ENCODE results near the gene CTU2.

CTU2 gene

DNA sequence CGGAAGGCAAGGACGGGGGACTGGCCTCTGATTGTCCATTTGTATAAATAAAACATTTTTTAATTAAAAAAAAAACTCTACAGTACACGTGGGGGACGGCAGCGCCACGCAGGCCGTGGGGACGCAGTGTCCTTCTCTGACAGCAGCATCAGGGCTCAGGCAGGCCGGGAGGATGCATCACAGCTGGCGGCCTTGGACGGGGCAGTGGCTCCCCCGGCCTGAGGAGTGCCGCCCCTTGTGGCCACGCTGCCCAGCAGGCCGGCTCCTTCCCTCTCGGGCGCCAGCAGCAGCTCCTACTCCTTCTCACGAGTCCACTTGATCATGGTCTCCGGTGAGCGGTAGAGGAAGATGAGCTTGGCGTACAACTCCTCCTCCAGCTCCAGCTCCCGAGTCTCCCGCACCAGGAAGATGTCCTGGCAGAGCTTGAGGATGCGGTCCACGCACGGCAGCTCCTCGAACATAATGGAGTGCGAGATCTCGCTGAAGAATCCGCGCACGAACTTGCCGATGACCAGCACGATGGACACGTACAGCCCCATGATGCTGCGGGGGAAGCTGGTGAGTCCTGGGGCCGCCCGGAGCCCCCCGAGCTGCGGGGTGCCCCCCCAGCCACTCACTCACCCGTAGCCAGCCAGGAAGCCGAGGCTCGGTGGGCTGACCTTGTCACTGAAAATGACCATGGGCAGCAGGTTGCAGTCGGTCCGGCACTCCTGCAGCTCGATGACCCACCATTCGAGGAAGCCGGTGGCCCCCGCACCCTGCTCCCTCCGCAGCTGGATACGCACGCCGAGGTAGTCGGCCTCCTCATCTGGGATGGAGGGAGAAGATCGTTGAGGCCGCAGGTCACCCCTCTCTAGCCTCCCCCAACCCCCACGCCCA, 9.2 kb downstream of the CTU2 start:
- no peak for DNase-seq

DNA sequence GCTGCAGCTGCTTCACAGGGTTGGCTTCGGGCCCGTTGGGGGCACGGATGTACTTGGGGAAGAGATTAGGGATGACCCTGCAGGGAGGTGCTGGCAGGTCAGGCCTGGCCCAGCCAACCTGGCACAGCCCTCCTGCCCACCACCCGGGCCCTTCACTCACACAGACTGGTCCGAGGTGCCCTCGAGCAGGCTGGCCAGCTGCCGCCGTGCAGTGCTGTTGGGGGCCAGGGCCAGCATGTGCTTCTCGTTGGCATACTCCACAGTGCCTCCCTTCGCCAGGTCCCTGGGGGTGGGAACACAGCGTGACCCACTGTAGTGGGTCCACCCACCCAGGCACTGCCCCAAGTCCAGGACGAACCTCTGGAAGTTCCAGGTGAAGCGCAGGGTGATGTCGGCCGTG, 9.9 kb downstream of the CTU2 start:
- DNase-seq, result no peak

DNA sequence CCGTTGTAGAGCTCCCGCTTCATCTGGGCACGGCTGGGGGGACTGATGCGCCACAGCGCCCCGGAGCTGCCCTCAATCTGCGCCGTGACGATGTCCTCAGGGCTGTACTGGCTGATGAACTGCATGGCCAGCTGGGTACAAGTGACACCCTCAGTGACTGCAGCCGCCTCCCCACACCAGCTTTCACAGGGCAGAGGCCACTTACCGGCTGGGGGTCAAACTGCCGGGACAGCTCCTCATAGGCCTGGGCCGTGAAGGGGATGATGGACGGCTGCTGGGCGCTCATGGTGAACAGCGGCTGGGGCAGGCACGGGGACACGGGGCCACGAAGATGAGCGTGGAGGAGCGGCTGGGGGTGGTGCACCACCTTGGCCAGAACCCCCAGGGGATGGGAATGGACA, 10.3 kb downstream of the CTU2 start:
- DNase-seq, result no peak

DNA sequence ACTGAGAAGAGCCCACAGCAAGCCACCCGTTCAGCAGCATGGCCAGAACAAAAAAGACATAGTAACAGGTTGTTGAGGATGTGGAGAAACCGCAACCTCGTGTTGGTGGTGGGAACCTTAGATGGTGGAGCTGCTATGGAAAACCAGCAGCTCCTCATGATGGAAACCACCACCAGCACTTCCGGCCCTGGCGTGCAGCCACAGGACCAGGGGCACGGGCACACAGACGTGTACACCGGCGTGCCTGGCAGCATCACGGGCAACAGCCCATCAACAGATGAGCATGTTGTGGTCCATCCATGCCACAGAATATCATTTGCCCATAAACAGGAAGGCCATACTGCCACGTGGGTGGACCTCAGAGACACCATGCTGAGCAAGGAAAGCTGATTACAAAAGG, 11.9 kb downstream of the CTU2 start:
- no peak for DNase-seq

DNA sequence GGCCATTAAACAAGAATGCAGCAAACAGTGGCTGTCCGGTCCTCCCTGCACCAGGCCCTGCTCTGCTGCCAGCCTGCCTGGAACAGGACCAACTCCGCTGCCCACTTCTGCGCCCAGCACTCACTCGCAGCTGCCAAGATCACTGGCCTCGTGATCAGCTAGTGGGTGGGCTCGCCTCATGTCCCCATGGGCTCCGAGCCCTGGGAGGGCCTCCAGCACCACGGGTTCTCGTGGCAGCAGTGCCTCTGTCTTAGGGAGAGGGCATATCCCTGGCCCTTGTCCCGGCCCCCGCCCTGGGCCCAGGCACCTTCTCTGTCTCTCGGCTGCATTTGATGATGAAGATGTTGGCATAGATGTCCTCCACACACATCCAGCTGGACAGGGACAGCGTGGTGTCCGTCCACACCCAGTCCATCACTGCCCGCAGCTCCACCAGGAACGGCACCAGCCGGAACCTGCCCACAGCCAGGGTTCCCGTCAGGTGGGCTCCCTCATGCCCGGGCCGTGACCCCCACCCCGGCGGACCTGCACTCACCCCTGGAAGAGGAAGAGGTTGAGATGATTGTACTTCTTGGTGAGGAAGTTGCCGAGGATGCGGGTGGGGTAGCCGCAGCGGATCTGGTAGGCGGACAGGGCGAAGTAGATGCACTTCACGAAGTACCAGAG, 13.1 kb downstream of the CTU2 start:
- no peak for DNase-seq

DNA sequence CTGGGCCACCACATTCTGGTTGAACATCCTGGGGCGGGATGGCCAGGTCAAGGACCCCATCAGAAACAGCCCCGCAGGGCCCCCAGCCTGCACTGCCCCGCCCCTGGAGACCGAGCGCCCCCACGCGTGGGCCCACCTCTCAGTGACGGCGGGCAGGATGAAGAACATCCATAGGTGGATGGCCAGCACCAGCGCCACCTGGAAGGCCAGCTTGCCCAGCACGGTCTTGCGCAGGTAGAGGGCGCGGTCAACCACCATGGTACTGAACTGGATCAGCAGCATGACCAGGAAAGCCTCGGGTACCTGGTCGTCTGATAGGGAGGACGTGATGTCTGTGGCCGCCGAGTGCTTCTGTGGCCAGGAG, 13.6 kb downstream of the CTU2 start:
- no peak for DNase-seq

DNA sequence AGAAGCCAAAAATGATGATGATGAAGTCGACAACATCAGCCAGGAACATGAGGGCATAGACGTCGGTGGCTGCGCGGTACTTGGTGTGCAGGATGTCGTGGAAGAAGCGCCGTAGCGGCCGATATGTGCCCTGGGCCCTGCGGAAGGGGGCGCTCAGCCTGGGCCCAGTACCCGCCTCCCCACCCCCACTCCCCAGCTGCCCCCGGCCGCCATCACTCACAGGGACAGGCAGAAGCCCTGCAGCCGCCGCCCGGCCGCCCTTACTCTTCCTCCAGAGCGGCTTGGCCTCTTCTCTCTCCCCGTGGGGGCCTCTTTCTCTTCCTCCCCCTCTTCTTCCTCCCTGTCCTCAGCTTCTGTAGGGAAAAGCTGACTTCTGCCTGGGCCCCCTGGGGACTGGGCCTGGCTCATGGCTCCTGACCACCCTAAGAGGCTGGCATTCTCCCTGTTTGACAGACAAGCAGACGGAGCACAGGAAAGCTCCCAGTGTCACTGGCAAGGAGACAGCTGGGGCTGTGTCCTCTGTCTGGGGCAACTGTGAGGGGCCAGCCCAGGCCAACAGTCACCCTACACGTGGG, 14.2 kb downstream of the CTU2 start:
- no peak for DNase-seq

DNA sequence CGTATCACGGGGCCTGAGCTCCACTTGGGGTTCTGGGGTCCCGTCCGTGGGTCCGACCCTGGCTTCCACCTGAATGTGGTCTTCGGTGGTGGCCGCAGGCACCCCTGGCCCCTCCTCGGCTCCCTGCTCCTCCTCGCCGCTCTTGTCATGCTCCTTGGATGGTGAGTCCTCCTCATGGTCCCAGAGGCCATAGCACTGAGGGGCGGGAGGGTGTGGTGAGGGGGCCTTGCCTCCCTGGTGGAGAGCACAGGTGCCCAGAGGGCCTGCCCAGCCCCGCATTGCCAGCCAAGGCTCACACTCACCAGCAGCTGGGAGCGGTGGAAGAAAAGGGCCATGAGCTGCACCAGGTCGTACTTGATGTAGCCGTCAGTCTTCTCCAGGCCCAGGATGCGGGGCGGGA, 14.9 kb downstream of the CTU2 start:
- DNase-seq, result no peak

DNA sequence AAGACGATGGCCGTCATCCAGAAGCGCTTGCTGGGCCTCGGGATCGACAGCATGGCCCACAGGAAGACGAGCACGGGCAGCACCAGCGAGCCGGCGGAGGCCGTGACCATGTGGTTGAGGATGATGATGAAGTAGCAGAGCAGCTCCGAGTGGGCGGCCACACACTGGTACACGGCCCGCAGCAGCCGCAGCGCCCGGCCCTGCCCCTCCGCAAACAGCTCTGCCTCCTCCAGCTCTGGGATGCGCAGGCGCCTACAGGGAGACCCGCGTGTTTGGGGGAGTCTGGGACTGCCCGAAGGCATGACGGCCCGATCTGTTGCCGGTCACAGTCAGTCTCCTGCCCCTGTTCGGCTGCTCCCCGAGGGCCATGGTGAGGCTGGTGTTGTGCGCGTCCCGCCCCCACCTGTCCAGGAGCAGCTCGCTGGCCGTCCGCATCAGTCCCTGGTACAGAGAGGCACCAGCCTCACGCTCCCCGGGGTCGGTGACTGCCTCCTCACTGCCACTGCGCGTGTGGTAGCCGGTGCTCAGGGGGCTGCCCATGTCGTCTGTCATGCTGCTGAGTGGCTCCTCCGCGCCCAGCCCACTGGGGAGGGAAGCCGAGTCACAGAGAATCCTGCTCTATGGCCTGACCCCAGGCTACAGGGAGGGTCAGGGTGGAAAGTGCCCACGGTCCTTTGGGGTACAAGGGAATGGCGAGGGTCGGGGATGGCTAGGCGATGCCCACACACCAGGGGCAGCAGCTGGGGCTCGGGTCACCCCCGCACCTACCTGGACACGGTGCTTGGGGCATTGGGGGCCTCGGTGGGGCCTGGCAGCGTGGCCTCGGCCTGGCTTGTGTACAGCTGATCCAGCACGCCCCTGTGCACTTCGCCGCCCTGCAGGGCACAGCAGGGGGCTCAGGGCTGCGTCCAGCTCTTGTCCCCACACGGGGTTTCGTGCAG, 15.8 kb downstream of the CTU2 start:
- DNase-seq, result no peak

DNA sequence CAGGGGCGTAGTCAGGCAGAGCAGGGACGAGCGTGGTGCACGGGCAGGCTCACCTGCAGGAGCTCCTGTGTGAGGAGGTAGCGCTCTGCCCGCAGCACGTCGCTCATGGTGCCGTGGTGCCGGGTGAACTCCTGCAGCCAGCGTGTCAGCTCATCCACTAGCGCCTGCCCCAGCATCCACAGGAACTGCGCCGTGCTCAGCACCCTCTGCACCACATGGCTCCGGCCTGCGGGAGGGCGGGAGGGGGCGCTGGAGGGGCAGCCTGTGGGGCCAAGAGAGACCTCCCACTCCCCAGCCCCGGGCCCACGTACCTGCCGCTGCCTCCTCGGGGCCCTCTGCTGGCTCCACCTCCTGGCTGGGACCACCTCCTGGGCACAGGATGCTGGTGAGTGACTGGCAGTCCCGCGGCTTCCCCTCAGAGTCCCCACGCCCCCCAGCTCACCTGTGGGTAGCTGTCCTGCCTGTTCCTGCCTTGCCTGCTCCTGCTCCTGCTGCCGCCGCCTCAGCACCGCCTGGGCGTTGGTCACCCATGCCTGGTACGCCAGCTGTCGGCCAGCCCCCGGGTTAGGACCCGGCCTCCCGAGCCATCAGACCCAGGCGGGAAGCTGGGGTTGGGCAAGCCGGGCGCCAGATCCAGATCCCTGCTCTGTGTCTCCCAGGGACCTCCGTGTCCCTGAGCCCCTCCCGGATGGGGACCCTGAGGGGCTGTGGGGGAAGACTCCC, 16.6 kb downstream of the CTU2 start:
- no peak for DNase-seq

DNA sequence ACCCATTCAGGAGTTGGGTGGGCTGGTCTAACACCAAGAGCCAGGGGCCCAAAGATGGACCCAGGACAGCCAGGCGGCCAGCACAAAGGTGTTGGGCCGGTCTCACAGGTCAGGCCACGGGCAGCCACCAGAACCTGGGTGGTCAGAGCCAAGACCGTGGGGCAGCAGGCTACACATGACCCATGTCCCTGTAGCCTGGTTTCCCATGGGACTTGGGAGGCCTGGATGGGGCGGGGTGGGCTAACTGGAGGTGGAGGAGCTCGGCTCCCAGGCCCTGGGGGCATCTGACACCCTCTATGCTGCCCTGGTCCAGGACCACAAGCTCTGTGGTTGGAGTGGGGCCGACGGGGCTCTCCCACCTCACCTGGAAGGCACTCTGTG, 17.2 kb downstream of the CTU2 start:
- DNase-seq, result no peak

DNA sequence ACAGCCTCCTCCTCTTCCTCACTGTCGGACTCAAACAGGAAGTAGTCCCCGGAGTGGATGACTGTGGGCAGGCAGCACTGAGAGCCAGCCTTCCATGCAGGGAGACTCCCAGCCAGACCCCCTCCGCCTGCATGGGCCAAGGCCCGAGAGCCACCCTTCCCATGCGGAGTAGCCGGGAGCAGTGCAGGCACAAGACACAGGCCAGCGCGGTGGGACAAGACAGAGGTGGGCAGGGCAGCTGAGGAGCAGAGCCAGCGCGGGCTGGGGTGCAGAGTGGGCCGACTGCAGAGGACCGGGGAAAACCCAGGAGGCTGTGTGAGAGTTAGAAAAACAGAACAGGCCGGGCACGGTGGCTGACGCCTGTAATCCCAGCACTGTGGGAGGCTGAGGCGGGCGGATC, 17.6 kb downstream of the CTU2 start:
- no peak for DNase-seq

DNA sequence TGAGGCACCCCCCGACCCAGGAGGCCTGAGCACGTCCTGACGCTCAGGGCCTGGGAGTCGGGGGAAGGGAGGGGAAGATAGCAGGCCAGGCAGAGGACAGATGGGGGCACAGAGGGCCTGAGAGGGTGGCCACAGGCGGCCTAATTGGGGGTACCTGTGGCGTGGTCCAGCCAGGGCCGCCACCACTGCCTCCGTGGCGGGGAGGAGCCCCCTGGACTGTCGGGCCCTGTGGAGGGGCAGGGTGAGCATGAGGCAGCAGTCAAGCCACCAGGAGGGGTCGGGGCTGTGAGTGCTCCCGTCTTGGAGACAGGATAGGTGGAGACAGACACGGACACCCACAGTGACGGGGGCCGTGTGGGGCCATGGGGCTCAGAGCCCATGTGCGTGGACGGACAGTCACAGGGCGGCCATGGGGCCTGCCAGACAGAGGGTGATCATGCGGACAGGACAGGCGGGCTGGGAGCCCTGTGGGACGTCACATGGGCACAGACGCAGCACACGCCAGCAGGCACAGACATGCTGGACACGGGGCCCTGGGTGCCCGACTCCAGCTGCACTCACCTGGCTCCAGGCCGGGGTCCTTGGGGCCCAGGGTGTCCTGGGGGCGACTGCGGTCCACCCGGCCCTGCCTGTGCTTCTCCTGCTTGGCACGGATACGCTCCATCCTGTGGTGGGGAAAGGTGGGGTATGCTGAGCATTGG, 18.7 kb downstream of the CTU2 start:
- DNase-seq, result no peak

DNA sequence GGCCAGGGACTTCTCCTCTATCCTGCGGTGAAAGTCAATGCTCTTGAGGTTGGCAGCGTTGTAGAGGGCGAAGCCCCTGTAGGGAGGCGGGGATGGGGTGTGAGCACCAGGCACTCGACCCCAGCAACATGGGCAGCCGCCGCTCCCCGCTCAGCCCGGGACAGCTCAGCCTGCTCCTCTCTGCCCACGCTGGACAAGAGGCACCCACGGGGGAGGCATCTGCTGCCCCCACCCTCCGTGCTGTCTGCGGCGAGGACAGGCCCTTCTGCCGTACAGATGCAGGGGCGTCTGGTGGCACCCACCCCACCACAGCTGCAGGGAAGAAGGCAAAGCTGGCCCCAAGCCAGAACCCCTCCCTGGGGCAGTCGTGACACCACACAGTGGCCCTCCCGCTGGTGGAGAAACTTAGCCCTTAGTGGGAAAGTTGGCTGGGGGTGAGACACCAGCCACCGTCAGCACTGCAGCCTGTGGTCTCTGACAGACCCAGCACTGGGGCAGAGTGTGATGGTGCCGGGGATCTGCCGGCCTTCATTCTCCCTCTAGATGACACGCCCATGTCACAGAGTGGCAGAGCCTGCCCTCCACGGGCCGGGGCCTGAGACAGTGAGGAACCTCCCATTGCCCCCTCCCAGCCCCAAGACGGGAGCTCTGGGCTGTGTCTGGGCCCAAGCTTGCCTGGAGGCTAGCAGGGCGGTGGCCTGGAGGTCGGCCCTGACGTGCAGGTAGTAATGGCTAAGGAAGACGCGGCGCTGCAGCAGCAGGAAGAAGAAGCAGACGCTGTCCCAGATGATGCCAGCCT, 19.5 kb downstream of the CTU2 start:
- DNase-seq, result no peak

DNA sequence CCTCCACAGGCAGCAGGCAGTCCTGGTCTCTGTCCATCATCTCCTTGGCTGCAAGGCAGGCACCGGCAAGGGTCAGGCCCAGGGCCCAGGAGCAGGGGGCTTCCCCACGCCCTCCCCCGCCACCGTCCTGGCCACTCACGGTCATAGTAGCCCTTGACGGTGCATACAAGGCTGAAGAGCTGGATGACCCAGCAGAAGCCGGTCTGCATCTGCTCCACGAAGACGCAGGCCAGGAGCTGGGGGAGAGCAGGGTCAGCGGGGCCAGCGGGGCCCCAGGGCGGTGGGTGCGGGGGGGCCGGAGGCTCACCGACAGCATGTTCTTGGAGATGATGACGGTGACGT, 20.1 kb downstream of the CTU2 start:
- no peak for DNase-seq

DNA sequence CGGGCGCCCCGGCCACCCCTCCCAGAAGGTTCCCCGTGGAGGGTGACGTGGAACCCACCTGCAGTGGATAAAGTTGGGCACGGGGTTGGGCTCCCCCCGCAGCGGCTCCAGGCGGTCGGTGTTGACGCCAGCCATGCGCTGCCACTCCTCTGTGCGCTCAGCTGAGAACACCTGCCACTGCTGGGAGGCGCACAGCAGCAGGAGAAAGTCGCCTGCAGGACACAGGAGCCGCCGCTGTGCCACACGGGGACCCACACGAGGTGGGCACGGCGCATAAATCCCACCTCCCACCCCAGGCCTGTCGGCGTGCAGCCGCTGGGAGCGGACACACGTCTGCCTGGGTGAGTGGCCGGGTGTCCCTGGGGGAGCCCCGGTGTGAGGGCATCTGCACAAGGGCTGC, 20.7 kb downstream of the CTU2 start:
- DNase-seq, result no peak

DNA sequence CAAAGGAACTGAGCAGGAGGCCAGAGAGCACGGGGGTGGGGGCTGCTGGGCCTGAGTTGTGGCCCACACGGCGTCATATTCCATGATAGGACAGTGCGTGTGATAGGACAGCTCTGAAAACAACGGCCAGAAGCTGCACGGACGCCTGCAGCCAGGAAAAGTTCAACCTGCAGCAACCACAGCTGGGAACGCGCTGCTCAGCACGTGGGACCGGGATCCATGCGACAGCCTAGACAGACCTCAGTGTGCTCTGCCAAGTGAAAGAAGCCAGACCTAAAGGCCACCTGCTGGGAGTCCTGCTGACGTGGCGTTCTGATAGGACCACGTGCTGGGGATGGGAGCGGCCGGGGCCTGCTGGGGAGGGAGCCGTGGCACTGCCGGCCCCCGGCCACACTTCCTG, 21.6 kb downstream of the CTU2 start:
- DNase-seq, result no peak

DNA sequence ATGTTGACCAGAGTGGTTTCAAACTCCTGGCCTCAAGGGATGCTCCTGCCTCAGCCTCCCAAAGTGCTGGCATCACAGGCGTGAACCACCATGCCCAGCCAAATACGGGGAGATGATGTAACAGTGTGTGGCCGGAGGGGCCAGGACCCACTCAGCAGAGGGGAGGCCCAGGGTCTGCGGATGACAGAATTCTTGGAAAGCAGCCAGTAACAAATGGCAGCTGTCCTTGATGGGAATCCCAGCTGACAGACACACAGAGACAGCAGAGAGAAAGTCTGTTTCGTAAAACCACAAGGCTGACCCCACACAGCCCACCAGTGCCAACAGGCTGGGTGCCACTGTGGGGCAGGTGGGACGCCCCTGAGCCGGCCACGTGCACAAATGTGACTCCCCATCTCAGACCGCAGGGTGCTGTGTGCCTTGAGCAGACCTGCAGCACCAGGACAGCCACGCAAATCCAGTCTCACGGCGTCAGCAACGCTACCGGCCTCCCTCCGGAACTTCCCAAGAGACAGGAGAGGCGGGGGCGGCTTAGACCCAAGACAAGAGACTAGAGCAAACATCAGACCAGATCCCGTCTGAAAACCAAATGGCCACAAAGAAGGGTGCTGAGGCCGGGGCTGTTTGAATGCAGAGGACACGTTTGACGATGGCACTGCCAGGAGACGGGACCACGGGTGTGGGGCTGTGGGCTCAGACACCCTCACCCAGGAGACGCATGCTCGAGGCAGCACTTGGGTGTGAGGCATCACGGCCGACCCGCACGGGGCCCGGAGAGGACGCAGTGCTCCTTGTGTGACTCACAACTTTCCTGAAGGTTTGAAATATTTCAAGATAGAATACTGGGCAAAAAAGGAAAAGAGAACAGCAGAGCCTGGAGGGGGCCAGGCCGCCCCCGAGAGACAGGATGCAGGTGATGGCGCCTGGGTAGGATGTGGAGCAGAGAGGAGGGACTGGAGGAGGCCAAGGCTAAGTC, 24.6 kb downstream of the CTU2 start:
- DNase-seq, result no peak

DNA sequence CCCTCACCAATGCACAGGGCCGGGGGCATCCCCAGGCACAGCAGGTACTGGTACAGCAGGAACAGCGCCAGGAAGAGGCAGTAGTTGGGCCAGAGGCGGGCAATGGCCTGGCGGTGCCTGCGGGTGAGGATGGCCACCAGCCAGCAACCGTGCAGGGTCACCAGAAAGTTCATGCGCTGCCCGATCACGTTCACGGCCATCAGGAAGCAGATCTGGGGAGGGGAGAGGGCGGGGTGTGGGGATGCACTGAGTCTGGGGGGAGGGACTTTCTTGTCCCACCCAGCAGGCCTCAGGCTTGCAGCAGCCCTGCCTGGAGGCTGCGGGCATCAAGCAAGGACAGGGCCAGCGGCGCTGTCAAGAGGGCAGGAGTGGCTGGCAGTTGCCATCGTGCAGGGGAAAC, 25.4 kb downstream of the CTU2 start:
- DNase-seq, result no peak

Data from NCI-H187 treated with DMSO at 0.1 percent for 48 hours (cell line).